Endothelial cell of umbilical vein (primary cell): ENCODE results near the gene MAST4. TPM values are rescaled to one million over a fixed set of nuclear protein-coding genes. Genes with fewer than 3 reads are reported as not detected.

Source experiments
- BruUV-seq: library from RNA; stranded (reverse); fragments of 400-500 nt; replicated peaks from 2 replicates; lab custom pipeline; 2021; lab: Mats Ljungman, UMichigan
- CTCF ChIA-PET: fragments of 300-600, 350-600 bp; sonication (Branson Sonifier 250); formaldehyde crosslinking; loops from one replicate; lab custom pipeline; 2021; ENCODE audit warnings: antibody characterized with exemption, inconsistent platforms; lab: Charles Lee
- POLR2A ChIA-PET: fragments of 300-600, 350-600 bp; sonication (Branson Sonifier 250); formaldehyde crosslinking; loops from one replicate; lab custom pipeline; 2021; ENCODE audit warnings: antibody characterized with exemption, inconsistent platforms; lab: Charles Lee
- DNase-seq: peaks from one replicate; pipeline ENCODE4 v3.0.0-alpha.2; 2011; ENCODE audit warnings: low read depth, low spot score
- FAIRE-seq: peaks from 2 replicates; lab custom pipeline; 2011; peaks lifted over from hg19 to GRCh38; lab: Jason Lieb, UNC
- H2AFZ ChIP-seq: 2 replicates; pipeline ENCODE4 v1.6.0; 2012; ENCODE audit warnings: low read depth, low read length, control low read depth, inconsistent platforms
- H3K27ac ChIP-seq: 2 replicates; pipeline ENCODE4 v1.5.1; 2011; ENCODE audit warnings: low read depth, mild to moderate bottlenecking, control low read depth, low read length, moderate library complexity; ENCODE audit not compliant: insufficient read depth
- H3K27me3 ChIP-seq, 2 experiments: 2 replicates each; pipeline versions ENCODE4 v1.6.0 to v1.6.1; 2011; ENCODE audit warnings: low read length in 2 of 2, mixed read lengths in 1 of 2; ENCODE audit not compliant: control insufficient read depth in 2 of 2, insufficient read depth in 2 of 2
- H3K36me3 ChIP-seq, 2 experiments: 2 replicates in 1 of 2; 3 replicates in 1 of 2; pipeline ENCODE4 v1.5.1; 2011; ENCODE audit warnings: low read length in 2 of 2, mild to moderate bottlenecking in 1 of 2, moderate library complexity in 1 of 2; ENCODE audit not compliant: control insufficient read depth in 2 of 2, insufficient read depth in 2 of 2; ENCODE audit errors: extremely low read depth in 1 of 2
- H3K4me1 ChIP-seq: 3 replicates; pipeline ENCODE4 v1.5.1; 2011; ENCODE audit warnings: mild to moderate bottlenecking, low read length; ENCODE audit not compliant: control insufficient read depth, insufficient read depth; ENCODE audit errors: extremely low read depth
- H3K4me2 ChIP-seq: 2 replicates; pipeline ENCODE4 v1.6.1; 2011; ENCODE audit warnings: low read length, control low read depth, mixed read lengths; ENCODE audit not compliant: insufficient read depth
- H3K4me3 ChIP-seq, 3 experiments: fragments of 200-600 bp in 1 of 3; sonication (generic), shearing (Covaris generic) in 1 of 3; replicated peaks in 1 of 3; 2 replicates each; pipeline ENCODE4 v1.5.1; 2011 to 2016; ENCODE audit warnings: control low read depth in 3 of 3, low read length in 3 of 3, mild to moderate bottlenecking in 2 of 3, inconsistent platforms in 1 of 3, low read depth in 1 of 3, moderate library complexity in 1 of 3; ENCODE audit not compliant: insufficient read depth in 1 of 3
- H3K79me2 ChIP-seq: 2 replicates; pipeline ENCODE4 v1.6.0; 2012; ENCODE audit warnings: low read length, inconsistent platforms; ENCODE audit not compliant: control insufficient read depth, insufficient read depth
- H3K9ac ChIP-seq: replicated peaks from 2 replicates; pipeline ENCODE3; 2011; ENCODE audit warnings: low read length, control low read depth; ENCODE audit not compliant: insufficient read depth; ENCODE audit errors: extremely low read depth
- H3K9me1 ChIP-seq: replicated peaks from 3 replicates; pipeline ENCODE4 v1.6.0; 2011; ENCODE audit warnings: mild to moderate bottlenecking, low read length; ENCODE audit not compliant: control insufficient read depth, insufficient read depth; ENCODE audit errors: extremely low read depth
- H3K9me3 ChIP-seq: replicated peaks from 2 replicates; pipeline ENCODE4 v1.5.1; 2012; ENCODE audit warnings: low read length, inconsistent platforms; ENCODE audit not compliant: control insufficient read depth, insufficient read depth
- H4K20me1 ChIP-seq: replicated peaks from 2 replicates; pipeline ENCODE3; 2011; ENCODE audit warnings: mild to moderate bottlenecking, low read length; ENCODE audit not compliant: control insufficient read depth, insufficient read depth; ENCODE audit errors: extremely low read depth
- CTCF ChIP-seq, 2 donors: IDR thresholded peaks; 1 replicate in 1 of 2; 2 replicates in 1 of 2; pipeline ENCODE4 v1.5.1; 2011; ENCODE audit warnings: low read length in 2 of 2, mild to moderate bottlenecking in 2 of 2, moderate library complexity in 2 of 2, control low read depth in 1 of 2, inconsistent platforms in 1 of 2, low read depth in 1 of 2; ENCODE audit not compliant: insufficient read depth in 1 of 2; ENCODE audit errors: extremely low read depth in 1 of 2
- FOS ChIP-seq: IDR thresholded peaks from 2 replicates; pipeline ENCODE4 v1.6.1; 2011; ENCODE audit warnings: mild to moderate bottlenecking, low read length, moderate library complexity, borderline replicate concordance; ENCODE audit not compliant: insufficient read depth
- GATA2 ChIP-seq: IDR thresholded peaks from 2 replicates; pipeline ENCODE4 v1.7.0; 2011; ENCODE audit warnings: low read depth, mild to moderate bottlenecking, moderate library complexity, mixed read lengths, low read length; ENCODE audit not compliant: insufficient read length, insufficient read depth
- MAX ChIP-seq: IDR thresholded peaks from 2 replicates; pipeline ENCODE4 v1.6.1; 2011; ENCODE audit not compliant: insufficient read depth, insufficient read length
- dilution Hi-C: fragments of 300-500 bp; cut with MboI; formaldehyde crosslinking; loops from one replicate; pipeline ENCODE4 v1.15.0; 2019; ENCODE audit warnings: low sequenced_read_pairs; ENCODE audit not compliant: extremely low pct_ligation_motif_present
- intact Hi-C: fragments of 100-400 bp; cut with micrococcal nuclease; formaldehyde crosslinking; loops from one replicate; pipeline ENCODE4 v1.10.0; 2022
- polyA plus RNA-seq, 4 experiments: library from polyadenylated mRNA; depleted of rRNA in 3 of 4; stranded (reverse) in 3 of 4; unstranded in 1 of 4; fragments of >200 nt; gene quantifications; 2 replicates each; pipeline versions ENCODE4 v1.2.1 to v1.2.3, GENCODE V29; 2011 to 2012; ENCODE audit warnings: missing spikeins in 1 of 4
- total RNA-seq: library from RNA; stranded (reverse); gene quantifications from 2 replicates; pipeline ENCODE4 v1.2.3, GENCODE V29; 2021

The MAST4 gene
- total and polyA plus RNA-seq, 2 donors (not counting 3 experiments of a cell fraction or from before 2014, with no cell fraction given), result 40.2 to 116 TPM

- Histone ChIP-seq H2AFZ (no peak overlapping the region), H3K27ac (no peak overlapping the region), H4K20me1 (no peaks in the 10 kb centered on the region), H3K27me3 (peaks cover 2 to 7% of the 10 kb centered on the region in 2 experiments), H3K4me2 (no peak overlapping the region), H3K9ac (no peak overlapping the region), H3K9me3 (no peaks in the 10 kb centered on the region), H3K4me3 (no peak overlapping the region), H3K79me2 (no peaks in the 10 kb centered on the region), H3K4me1 (no peaks in the 10 kb centered on the region), H3K36me3 (no peaks in the 10 kb centered on the region), H3K9me1 (no peaks in the 10 kb centered on the region)
- POLR2A ChIA-PET, result no interaction called here
- no peak for DNase-seq
- CTCF ChIA-PET, result interaction anchor here (0.6 kb wide), 1 partner anchor 37 kb away, joined by 3 read pairs; no protein-coding TSS in a partner anchor
- dilution Hi-C loops, result no loop called here
- intact Hi-C loops, result no loop called here
- no TSS peak for BruUV-seq
- TF ChIP-seq CTCF (IDR thresholded peaks at IDR 0.05; ENCODE audit: extremely low read depth in 1 of 2, insufficient read depth in 1 of 2, low read depth in 1 of 2, low read length in 2 of 2) (no peak), MAX (no peak)
- no peak for FAIRE-seq
Measured at GRCh38 chr5:66720780-66721179, 124.6 kb downstream of the MAST4 start.

- H3K4me3 ChIP-seq, result no peak overlapping the region
- no peaks in the 10 kb centered on the region for H3K4me1 ChIP-seq
- peaks cover 5 to 11% of the 10 kb centered on the region in 2 experiments for H3K27me3 ChIP-seq
- no peak overlapping the region for H3K27ac ChIP-seq
- TF ChIP-seq FOS (no peak), GATA2 (no peak)
- no peak for DNase-seq
- H3K9ac ChIP-seq, result no peak overlapping the region
- no peaks in the 10 kb centered on the region for H3K9me1 ChIP-seq
- CTCF ChIA-PET, result interaction anchor here (0.9 kb wide), 1 partner anchor 417 kb away, joined by 4 read pairs; no protein-coding TSS in a partner anchor
- H4K20me1 ChIP-seq, result no peaks in the 10 kb centered on the region
- no peak overlapping the region for H3K4me2 ChIP-seq
- dilution Hi-C loops (no loop called here), intact Hi-C loops (no loop called here)
- no peaks in the 10 kb centered on the region for H3K79me2 ChIP-seq
- H3K9me3 ChIP-seq, result no peaks in the 10 kb centered on the region
- BruUV-seq, result no TSS peak
- no peak for FAIRE-seq
- POLR2A ChIA-PET, result no interaction called here
- H3K36me3 ChIP-seq, result no peaks in the 10 kb centered on the region
- no peak overlapping the region for H2AFZ ChIP-seq
Measured at GRCh38 chr5:66722686-66723085, 126.5 kb downstream of the MAST4 start.
